Stimulated activated CD4-positive, alpha-beta T cell treated with anti-CD3 and anti-CD28 coated beads, TNF-alpha, amount 100 ng/mL, for 4 hours (primary cell): Measurements from ENCODE around the gene SH3TC1.

Source experiments
- DNase-seq, 3 experiments: peaks; one replicate each; pipeline ENCODE4 v3.0.0-alpha.2; 2020; ENCODE audit warnings: low read depth in 3 of 3

Gene SH3TC1

GRCh38 chr4:8242782-8243560 is 43.9 kb downstream of the SH3TC1 start:
- DNase-seq: no peak

DNA sequence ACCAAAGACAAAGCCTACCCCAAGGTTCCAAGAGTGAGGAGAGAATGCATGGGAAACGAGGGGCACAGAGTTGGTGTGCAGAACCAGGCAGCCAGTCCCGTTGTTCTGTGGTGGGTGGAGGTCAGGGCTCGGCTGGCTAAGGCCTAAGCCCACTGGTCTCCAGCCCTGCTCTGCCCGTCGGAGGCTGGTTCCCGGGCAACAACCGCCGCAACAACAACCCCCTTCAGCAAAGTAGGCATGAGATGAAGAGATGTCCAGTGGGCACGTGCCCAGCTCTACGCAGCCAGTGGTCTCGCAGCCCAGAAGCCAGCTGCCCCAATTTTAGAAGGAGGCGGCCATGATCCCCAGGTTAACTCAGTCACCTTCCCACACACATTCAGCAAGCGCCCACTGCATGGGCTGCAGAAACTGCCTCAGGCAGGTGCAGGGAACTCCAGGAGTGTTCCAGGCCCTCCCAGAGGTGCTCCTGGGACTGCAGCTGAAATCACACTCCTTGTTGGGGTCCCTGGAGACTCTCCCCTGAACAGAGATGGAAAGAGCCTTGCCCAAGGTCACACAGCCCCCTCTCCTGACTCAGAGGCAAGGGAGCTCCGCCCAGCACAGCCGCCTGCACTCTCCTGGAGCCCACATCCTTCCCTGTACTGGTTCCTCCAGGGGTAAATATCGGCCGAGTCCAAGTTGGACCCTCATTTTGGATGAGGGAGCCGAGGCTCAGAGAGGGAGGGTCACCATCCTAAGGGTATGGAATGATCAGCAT is 45.1 kb downstream of the SH3TC1 start:
- no peak for DNase-seq

DNA sequence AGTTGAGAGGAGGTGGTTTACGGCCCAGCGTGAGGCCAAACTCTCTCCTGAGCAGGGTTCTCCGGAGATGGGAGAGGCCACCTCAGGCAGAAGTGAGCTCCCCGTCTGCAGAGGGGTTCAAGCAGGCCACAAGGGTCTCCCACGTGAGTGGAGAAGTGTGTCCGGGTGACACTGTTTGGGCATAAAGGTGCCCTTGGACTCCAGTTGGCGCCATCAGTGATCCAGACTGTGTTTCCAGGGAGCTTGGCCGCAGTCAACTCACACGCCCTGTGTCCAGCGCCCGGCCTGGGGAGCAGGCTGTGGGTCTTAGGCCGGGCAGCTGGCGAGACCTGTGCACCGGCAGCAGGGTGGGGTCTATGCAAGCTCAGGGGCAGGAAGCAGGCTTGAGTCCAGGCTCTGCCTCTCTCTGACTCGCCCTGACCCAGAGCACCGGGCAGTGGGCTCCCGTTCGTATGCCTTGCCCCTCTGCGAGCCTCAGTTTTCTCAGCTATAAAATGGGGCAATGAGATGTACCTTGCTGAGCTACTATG is 45.9 kb downstream of the SH3TC1 start:
- no peak for DNase-seq

DNA sequence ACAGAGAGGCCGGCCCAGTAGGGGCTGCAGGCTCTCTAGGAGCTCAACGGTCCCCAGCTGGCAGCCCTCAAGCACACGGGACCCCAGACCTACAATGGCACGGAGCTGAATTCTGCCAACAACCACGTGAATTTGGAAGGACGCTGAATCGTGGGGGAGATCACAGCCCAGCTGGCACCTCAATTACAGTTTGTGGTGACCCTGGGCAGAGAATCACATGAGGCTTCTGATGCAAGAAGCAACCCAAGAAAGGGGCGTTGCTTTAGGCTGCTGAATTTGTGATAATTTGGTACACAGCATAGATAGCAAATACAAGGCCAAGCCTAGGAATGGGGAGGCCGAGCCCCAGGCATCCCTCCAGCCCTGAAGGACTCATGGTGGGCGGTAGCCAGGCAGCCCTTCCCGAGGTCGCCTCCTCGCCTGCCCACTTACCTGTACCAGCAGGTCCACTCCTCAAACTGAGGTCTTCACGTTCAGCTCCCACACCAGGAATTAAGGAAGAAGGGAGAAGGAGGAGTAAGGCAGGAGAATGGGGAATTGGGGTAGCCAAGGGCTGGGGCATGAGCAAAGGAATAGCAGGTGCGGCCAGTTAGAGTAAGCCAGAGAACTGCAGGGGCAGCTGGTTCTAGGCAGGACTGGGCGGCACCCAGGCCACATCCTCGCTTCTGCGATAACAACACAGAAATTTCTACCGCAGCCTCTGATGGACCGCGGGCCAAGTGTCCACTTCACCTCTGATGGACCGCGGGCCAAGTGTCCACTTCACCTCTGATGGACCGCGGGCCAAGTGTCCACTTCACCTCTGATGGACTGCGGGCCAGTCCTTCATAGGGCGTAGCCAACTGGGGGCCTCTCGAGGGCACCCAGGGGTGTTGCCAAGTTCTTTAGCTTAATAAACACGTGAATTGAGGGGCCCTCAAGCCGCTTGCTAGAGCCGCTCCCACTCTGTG is 47.1 kb downstream of the SH3TC1 start:
- DNase-seq: no peak

DNA sequence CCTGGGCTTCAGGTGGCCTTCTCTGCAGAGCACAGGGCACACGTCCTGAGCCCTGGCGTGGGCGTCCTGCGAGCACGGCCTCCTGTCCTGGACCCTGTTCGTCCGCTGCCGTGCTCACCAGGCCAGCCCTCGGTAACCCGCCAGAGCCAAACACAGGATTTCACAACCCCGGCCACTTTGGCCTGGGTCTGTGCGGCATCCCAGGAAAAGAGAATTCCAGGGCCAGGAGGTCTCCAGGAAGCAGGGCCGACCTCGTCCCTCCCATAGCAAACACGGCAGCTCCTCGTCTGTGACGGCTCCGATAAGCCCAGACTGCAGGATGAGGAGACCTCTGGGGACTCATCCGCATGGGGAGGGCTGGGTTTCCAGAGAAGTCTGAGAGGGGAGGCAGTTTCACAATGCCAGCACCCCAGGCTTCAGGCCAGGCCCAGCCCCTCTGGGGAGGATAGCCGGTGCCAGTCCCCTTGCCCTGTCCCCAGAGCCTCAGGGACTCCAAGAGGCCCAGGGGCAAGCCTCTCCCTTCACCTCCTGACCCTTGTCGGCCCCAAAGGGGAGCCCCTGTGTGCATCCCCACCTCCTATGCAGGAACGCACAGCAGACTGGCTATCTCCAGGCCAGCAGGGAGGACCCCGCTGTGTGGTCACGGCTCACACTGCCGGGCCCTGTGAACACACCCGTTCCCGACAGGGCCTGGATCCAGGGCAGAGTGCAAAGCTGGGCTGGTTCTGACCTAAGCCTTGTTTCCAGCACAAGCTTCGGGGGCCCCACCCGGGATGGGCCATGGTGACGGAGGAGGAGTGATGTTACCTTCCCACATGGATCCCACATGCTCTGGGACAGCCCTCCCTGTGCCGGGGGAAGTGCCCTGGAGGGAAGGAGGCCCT is 48.2 kb downstream of the SH3TC1 start:
- no peak for DNase-seq

GRCh38 chr4:8248091-8248490 is 49.0 kb downstream of the SH3TC1 start:
- no peak for DNase-seq

GRCh38 chr4:8250227-8250626 is 51.1 kb downstream of the SH3TC1 start:
- DNase-seq: no peak

GRCh38 chr4:8250637-8251036 is 51.5 kb downstream of the SH3TC1 start:
- no peak for DNase-seq

- no peak for DNase-seq
Measured at GRCh38 chr4:8251110-8251883, 52.2 kb downstream of the SH3TC1 start.

DNA sequence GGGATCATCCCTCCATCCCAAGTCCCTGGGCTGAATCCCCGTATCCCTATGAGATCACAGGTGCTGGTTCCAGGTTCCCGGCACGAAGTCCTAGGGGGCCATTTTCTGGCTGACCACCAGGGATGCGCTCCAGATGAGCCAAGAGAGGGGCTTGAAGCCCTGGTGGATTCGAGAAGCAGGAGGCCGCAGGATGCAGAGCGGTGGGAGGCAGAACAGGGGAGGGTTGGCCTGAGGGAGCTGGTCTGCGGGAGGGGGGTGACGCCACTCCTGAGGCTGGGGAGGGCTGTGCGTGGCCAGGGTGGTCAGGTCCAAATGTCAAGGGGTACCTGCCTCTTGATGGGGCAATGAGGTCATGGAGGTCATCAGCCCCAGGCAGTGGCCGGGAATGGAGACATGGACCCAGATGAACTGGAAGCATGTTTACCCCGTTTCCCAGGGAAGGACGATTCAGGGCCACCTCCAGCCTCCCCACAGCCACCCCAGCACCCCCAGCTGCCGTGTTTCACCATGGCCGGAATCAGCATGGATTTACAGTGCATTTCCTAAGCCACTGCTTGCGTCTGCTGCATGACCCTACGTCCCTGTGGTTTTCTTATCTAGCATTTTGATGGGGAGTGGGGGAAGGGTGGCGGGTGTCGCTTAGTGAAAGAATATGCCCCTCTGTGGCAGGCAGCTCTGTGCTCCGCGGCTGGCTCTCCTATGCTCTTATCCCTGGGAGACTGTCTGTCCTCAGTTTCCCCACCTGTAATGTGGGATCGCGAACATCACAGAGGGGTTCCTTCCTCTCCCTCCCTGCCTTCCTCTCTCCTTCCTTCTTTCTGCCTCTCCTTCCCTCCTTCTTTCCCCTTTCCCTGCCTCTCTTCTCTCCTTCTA is 53.4 kb downstream of the SH3TC1 start:
- no peak for DNase-seq

GRCh38 chr4:8254076-8254475 is 55.0 kb downstream of the SH3TC1 start:
- no peak for DNase-seq

- no peak for DNase-seq
Measured at GRCh38 chr4:8255698-8256441, 56.8 kb downstream of the SH3TC1 start.

DNA sequence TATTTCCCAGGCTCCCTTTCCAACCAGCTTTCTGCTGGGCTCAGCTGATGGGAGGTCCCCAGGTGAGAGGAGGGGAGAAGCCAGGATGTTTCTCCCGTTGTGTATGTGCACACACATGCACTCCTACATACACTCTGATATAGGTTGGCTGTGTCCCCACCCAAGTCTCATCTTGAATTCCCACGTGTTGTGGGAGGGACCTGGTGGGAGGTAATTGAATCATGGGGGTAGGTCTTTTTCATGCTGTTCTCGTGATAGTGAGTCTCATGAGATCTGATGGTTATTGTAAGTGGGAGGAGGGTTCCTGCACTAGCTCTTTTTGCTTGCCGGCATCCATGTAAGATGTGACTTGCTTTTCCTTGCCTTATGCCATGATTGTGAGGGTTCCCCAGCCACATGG is 58.8 kb downstream of the SH3TC1 start:
- DNase-seq: no peak

GRCh38 chr4:8258552-8259212 is 59.6 kb downstream of the SH3TC1 start:
- no peak for DNase-seq

DNA sequence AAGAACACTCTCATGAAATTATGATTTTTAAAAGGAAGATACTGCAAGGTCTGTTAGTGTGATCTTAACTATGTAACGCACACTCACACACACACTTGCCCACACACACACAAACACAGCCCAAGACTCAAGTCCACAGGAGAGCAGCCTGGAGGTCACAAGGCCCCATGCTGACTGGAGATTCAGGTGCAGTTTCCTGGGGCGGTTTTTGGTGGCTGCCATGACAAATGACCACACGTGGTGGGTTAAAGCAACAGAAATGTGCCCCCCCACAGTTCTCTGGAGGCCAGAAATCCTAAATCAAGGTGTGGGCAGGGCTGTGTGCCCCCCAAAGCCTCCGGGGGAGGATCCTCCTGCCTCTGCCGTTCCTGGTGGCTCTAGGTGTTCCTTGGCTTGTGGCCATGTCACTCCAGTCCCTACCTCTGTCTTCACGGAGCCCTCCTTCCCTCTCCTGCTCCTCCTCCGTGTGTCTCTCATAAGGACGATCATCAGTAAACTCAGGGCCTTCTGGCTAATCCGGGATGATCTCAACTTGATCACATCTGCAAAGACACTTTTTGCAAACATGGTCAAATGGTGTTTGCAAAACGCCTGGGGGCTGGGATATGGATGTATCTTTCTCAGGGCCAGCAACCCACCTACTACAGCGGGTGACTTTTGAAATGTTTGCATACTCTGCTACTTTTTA is 60.8 kb downstream of the SH3TC1 start:
- DNase-seq: no peak

DNA sequence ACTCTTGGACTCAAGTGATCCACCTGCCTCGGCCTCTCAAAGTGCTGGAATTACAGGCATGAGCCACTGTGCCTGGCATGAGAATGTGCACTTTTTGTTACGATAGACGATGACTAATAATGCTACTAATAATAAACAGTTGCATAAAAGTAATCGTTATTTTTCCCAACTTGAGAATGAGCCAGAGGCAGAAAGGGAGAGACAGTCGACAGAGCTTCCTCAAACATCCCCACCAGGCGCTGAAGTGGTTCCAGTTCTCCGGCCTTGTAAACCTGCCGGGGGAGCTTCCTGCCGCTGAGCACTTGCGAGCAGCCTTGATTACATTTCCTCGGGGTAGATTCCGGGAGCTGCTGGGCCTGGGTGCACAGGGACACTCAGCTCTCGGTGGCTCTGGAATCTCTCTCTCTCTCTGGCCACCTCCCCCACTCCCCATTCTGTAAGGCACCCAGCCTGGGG is 61.6 kb downstream of the SH3TC1 start:
- no peak for DNase-seq
